ENCODE measurements around the gene SEMA7A.

Gene SEMA7A

DNA sequence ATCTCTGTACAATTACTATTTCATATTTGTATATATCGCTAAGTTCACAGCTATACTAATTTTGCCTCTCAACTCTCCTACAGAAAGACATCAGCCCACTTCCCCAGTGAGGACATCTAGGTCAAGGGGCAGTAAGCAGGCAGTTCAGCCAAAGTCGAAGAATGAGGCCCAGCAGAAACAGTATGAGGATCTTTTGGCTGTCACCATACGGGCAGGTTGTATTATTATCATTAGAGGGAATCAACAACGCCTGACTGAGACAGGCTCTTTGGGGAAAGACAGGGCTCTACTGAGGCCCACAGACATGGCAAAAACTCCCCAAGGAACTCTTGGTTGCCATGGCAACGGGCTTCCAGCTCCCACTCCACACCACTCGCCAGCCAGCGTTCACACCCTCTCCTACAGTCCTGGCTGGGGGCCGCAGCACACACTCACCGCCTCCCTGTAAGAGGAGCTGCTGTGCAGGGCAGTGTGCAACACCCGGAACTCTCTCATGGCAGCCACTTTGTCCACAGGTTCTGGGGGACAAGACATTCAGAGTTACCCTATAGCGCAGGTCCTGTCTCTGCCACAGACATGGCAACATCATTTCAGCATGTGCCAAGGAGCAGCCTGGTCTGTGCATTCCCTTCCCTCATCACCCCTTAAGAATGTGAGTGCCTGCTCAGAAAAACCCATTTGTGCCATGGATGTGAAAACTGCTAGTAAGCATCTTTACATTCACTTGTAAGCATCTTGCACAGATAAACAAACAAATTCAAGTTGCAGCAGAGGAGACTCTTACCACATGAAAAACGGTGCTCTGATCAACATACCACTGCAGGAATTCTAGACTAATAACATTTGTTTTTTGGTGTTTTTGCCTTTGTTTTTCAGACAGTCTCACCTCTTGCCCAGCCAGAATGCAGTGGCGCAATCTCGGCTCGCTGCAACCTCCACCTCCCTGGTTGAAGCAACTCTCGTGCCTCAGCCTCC lies 18.4 kb upstream of the SEMA7A start:
- DNase-seq, result no peak

- DNase-seq, result no peak
These were observed 17.6 kb upstream of the SEMA7A start for GRCh38 chr15:74451322-74451721.

GRCh38 chr15:74449643-74450205 lies 16.0 kb upstream of the SEMA7A start:
- DNase-seq, result no peak

- no peak for DNase-seq
These were observed 15.3 kb upstream of the SEMA7A start for GRCh38 chr15:74449095-74449494.

- DNase-seq, result no peak
These were observed 12.3 kb upstream of the SEMA7A start for GRCh38 chr15:74445816-74446763.

GRCh38 chr15:74444106-74445062 lies 10.6 kb upstream of the SEMA7A start:
- no peak for DNase-seq

- DNase-seq, result no peak
These were observed 9.5 kb upstream of the SEMA7A start for GRCh38 chr15:74443100-74443909.

DNA sequence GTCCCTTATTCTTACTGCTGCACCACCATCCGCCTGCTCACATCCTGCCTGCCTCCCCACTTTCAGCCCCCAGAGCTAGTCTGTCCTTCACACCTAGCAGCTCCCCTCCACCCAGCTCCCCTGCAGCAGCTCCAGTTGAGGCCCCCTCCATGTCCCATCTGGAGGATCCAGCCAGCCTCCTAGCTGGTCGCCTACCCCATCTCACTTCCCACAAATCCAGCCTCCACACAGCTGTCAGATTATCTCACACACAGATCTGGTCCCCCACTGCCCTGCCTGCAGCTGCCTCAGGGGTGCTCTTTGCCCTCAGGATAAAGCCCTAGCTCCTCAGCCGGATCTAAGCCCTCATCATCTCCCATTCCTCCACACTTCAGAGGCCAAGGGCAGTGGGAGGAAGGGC lies 8.8 kb upstream of the SEMA7A start:
- DNase-seq, result no peak

GRCh38 chr15:74442063-74442462 lies 8.3 kb upstream of the SEMA7A start:
- no peak for DNase-seq

DNA sequence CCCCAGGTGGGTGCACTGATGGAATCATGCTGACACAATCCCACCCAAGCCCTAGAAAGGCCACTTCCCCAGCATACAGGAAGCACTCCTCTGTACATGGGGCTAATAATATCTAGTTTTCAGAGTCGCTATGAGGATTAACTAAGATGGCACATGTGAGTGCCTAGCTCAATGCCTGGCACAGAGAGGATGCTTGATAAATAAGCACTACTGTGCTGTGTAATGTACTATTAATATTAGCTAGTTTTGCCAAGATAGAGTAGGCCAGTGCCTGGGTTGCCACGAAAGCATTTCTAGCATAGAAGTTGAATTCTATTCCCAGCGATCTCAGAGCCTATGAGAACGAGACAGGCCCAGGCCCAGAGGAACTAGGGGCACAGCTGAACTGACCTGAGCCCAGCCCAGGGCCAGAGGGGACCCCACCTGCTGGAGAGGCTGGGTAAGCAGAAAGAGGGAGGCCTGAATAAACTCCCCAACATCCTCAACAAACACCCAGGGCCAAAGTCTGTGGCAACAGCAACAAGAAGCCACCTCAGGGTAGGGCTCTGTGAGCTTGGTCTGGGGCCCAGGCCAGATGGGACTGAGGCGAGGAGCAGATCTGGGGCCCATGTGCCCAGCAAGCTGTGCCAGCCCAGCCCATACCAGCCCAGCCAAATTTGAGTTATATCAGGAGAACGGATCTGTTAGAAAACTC lies 7.6 kb upstream of the SEMA7A start:
- DNase-seq, result no peak

DNA sequence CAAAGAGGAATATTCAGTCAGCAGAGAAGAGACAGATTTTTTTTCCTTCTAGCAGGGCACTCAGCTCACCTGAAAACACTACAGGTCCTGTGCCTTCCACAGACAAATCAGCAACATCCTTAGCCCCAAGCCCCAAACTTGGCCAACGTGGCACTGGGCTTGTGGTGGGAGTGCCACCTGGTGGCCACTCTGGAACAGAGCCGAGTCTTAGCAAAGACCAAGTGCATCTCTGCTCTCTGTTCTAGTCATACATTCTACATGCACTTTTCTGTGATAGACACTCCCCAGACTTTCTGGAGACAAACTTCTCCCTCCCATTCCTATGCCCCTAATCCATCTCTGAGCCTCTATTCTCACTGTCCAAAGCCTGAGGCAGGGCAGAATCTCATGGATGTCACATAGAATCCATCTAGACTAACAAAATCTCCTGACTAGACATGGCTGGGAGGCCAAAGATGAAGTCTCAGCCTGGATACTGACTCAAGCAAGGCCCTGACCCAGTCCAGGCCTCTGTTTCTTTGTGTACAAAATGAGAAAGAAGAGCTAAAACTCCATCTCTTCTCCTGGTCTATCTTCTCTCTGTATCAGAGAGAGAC lies 5.1 kb upstream of the SEMA7A start:
- DNase-seq, result peak; percentile 85 to 87

- no peak for DNase-seq
These were observed 4.4 kb upstream of the SEMA7A start for GRCh38 chr15:74438206-74438605.

GRCh38 chr15:74434263-74435136 lies 742 bp upstream of the SEMA7A start:
- no peak for DNase-seq

DNA sequence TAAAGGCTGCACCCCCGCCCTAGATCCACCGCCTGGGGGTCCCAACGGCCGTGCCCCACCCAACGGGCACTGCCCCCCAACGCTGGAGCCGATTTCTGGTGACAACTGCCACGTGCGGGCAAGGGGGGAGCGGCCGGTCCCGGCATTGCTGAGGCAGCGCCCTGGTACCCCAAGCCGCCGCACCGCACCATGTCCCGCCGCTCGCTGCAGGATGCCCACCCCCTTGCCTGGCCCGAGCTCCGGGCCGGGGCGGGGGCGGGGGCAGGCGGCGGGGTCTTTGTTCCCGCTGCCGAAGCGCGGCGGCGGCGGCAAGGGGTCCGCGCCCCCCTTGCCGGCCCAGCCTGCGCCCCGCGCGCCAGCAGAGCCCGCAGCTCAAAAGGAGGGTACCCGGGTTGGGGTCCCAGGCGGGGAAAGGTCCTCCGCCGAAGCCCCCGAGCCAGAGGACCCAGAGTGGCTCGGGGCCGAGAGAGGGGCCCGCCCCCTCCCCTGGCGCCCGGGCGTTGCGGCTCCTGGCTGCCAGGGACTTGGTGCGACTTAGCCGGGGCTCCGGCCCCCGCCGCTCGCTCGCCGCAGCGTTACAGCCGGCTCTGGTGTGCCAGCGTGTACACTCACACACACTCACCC lies 678 bp downstream of the SEMA7A start:
- DNase-seq, result no peak

GRCh38 chr15:74432271-74432967 lies 1.3 kb downstream of the SEMA7A start:
- DNase-seq, result no peak

DNA sequence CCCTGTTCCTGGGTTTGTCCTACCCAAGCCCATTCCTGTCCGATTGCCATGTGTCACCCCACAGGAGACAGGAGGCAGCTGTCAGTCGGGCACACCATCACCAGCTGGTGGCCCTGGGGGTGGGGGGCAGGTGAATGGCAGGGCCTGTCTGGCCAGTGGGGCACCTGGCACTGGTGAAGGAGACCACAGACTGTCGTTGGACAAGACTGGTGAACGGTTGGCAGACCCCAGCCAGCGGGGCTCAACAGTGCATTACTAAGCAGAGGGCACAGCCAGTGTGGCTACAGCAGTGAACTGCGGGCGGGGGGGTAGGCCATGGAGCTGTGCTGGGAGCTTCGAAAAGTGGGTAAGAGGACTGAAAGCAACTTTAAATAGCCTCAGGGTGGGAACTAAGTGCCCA lies 2.1 kb downstream of the SEMA7A start:
- DNase-seq, result peak; percentile 39 to 48

DNA sequence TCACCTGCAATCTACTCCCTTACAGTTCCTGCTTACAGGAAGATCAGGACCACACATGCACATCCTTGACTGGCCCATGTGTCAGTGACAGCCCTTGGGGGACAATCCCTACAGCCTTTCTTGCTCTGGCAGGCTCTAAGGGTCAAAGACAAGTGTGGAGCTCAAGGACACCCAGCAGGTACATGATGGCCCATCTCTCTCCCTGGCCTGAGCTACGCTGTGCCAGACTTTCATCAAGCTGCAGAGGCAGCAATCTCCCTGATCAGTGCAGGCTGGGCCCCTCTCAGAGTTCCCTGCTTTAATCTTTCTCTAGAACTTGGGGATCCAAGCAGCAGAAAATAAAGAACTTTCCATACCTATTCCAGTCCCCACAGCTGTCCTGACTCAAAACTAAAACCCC lies 2.6 kb downstream of the SEMA7A start:
- DNase-seq, result no peak

DNA sequence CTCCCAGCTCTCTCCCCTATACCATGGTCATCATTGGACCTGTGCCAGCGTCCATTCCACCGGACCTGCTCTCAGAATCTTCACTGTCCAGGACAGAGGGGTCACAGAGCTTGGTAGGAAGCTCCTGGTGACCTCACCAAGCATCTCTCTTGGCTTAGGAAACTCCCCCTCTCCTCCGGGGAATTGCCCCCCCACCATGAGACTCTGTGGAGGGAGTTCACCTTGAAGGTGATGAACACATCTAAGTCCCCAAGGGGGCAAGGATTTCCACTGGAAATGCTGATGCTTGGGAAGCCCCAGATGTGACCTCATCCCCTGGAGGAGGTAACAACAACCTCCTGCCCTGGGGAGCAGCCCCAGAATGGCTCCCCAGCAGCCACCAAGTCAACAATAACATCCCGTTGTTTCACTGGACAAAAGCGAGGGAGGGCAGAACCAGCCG lies 3.2 kb downstream of the SEMA7A start:
- no peak for DNase-seq

Measured in activated T-cell treated with anti-CD3 and anti-CD28 coated beads, Interleukin-2, amount 50 U/mL, for 48 hours (primary cell).